OCI-LY3 (cell line): Measurements from ENCODE around the gene CPT1A.

Source experiments
- EZH2phosphoT487 ChIP-seq: fragments of 200-600 bp; shearing (Covaris generic); IDR thresholded peaks from 2 replicates; pipeline ENCODE4 v1.6.1; 2018; ENCODE audit warnings: antibody characterized with exemption, mixed run types, low read depth
- TF ChIP-seq, protein P1 (sequence below): fragments of 200-600, 300-600 bp; sonication (generic); IDR thresholded peaks from 2 replicates; pipeline ENCODE4 v1.5.1; 2014; ENCODE audit warnings: antibody characterized with exemption, low read length, low read depth

DNA sequence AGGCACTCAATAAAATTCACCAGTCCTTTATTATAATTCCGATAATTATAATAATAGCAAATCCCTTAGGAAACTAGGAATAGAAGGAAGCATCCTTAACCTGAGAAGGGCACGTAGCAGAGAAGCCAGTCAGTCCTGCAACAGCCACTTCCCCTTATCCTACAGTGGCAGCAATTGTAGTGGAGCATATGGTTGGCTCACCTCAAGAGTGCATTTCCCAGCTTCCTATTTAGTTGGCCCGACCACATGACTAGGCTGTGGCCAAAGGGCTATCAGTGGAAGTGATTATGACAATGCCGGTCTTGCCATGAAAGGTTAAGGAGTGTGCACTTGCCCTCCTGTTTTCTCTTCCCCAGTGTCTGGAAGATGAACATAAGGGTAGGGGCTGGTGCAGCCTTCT is 117.4 kb downstream of the CPT1A start:
- no peak for TF ChIP-seq EZH2phosphoT487
- TF ChIP-seq, protein P1, sequence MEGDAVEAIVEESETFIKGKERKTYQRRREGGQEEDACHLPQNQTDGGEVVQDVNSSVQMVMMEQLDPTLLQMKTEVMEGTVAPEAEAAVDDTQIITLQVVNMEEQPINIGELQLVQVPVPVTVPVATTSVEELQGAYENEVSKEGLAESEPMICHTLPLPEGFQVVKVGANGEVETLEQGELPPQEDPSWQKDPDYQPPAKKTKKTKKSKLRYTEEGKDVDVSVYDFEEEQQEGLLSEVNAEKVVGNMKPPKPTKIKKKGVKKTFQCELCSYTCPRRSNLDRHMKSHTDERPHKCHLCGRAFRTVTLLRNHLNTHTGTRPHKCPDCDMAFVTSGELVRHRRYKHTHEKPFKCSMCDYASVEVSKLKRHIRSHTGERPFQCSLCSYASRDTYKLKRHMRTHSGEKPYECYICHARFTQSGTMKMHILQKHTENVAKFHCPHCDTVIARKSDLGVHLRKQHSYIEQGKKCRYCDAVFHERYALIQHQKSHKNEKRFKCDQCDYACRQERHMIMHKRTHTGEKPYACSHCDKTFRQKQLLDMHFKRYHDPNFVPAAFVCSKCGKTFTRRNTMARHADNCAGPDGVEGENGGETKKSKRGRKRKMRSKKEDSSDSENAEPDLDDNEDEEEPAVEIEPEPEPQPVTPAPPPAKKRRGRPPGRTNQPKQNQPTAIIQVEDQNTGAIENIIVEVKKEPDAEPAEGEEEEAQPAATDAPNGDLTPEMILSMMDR = no peak
